Stimulated activated CD4-positive, alpha-beta T cell treated with anti-CD3 and anti-CD28 coated beads, Interleukin-15, amount 100 ng/mL, for 1 hour (primary cell): Measurements from ENCODE around the gene DTX4.

Source experiments
- DNase-seq, 2 donors: peaks; one replicate each; pipeline ENCODE4 v3.0.0-alpha.2; 2020; ENCODE audit warnings: low read depth in 1 of 2, low spot score in 1 of 2

DTX4 gene

DNA sequence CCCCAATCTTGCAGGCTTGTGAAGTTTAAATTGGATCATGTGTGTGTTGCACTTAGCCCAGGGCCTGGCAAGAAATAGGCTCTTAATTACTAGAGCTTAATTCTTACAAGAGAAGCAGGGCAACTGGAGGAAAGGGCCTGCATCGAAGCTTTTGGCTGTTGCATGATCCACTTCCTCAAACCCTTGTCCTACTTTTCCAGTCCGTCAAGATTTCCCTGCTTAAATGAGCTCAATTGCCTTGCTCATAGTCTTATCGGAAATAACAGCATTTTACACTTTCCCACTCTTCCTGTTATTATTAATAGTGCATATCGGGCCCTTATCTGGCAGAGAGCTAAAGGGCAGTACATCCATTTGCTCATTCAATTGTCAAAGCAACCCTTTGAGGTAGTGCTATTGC, 18.1 kb downstream of the DTX4 start:
- no peak for DNase-seq

DNA sequence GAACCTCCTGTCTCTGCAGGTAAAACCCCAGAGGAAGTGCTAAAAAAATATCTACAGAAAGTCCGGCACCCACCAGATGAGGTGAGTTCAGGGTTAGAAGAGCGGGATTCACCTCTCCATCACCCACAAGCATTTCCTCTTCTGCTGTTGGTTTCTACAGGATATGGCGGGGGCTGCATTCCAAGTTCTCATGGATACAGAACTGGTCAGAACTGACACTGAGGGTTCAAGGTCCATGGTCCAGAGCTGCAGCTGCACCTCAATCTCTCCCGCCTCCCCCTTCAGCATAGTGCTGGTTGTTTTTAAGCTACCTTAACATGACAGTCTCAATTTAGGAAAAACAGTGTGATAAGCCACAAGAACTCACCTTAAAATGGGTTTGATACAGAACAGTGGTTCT, 19.2 kb downstream of the DTX4 start:
- no peak for DNase-seq

DNA sequence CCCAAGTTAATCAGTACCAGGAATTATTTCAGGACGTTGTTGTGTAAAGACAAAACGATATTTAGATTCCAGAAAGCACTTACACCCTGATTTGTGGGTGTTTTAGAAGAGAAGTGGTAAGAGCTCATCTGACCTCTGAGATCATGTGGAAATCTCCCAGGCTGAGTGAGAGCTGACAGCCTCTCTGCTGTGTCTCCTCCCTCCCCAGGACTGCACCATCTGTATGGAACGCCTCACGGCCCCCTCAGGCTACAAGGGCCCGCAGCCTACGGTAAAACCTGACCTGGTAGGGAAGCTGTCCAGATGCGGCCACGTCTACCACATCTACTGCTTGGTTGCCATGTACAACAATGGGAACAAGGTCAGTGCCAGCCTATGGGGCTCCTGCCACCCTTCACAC, 20.0 kb downstream of the DTX4 start:
- DNase-seq: no peak

DNA sequence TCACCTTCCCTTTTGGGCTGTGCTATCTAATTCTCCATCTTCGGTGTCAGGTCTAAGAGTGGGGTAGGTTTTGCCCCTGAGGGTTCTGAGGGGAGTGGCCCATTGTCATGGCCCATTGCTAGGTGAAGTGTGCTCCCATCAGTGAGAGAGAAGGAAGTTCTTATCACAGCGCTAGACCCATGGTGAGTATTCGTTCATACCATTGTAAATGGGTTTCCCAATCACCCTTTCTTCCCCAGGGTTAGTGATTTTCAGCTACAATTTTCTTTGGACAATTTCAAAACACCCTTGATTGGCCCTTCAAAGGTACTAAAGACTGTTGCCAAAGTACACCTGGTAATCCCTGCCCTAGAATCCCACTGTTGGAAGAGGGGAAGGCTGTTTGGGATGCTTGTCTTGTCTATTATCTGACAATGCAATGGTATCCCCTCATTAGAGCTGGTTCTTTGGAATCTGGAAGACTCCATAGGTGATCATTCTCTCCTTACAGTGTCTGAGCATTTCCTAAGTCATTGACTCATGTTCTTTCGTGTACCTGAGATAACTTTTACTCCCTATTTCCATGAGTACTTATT, 20.6 kb downstream of the DTX4 start:
- no peak for DNase-seq

DNA sequence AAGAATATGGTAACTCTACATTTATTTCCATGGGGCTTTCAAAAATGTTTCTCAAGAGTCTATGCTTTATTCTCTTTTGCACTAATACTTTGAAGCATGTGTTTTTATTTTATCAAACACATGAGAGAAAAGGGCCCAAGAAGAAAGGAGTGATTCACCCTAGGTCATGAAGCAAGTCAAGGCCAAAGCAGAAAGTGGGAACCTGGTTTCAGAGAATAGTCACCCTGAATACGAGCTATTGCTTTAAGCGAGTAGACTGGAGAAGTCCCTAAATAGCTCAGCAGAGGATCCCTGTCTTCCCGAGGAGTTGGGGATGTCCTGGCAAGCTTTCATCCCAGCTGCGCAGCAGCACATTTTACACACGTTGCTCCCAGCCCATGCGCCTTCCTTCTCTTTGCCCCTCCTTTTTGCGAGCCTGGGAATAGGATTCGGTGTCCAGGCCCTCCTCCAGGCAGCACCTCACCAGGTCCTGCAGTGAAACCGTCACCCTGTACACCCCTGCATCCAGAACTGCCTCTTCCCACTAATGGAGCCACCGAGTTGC, 21.7 kb downstream of the DTX4 start:
- DNase-seq: no peak

DNA sequence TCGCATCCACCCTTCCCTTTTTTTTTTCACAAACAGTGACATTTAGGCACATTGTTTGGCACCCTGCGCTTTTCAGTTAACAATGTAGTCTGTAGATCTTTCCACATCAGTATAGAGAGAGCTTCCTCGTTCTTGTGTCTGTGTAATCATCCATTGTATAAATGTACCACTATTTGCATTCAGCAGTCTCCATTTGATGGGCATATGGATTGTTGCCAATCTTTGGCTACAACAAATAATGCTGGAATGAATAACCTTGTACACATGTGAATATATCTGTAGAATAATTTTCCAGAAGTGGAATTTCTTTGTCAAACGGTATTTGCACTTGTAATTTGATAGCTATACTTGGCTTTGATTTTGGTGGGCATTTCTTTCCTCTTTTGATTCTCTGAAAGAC, 23.7 kb downstream of the DTX4 start:
- DNase-seq: no peak

DNA sequence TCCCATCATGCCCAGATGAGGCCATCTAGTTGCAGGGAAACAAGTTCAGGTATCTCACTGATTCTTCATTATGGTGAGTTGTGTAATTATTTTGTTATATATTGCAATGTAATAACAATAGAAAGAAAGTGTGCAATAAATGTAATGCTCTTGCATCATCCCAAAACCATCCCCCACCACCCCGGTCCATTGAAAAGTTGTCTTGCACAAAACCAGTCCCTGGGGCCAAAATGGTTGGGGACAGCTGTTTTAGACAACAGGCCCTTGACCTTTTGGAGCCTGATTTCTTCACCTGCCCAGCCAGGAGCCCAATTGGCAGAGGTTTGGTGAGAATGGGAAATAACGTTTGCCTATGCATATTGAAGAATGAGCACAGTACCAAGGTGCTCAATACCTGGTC, 24.8 kb downstream of the DTX4 start:
- DNase-seq: no peak

DNA sequence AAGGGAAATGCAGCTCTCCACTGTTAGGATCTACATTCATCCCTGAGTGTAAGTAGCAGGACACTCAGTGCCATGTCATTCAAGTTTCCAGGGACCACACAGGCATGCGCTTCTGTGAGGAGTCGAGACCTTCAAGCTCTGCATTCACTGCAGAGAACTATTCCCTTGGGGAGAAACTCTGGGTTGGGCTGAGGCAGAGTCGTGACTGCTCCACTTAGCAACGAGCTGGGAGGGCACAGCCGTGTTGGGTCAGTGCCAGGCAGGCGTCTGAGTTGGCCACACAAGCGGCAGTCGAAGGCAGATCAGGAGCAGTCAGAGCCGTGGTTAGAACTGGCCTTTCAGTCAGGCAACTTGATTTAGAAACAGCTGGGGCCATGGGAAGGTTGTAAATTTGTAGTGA, 26.1 kb downstream of the DTX4 start:
- DNase-seq: no peak

DNA sequence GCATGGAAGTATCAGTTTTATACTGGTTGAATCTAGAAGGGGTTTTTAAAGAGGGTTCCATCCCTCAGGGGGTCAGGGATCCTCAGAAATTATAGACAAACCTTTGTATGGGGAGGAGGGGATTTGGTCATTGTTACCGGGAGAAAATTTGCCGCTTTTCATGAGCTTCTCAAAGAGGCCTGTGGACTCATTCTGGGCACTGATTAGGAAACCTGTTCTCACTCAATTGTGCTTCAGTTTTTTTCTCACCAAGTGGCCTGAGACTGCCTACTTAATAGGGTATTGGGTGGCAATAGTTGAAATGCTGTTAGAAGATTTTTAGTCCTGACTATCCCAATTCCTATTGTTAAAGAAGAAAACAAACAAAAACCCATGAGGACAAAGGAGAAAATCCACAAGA, 26.8 kb downstream of the DTX4 start:
- no peak for DNase-seq

DNA sequence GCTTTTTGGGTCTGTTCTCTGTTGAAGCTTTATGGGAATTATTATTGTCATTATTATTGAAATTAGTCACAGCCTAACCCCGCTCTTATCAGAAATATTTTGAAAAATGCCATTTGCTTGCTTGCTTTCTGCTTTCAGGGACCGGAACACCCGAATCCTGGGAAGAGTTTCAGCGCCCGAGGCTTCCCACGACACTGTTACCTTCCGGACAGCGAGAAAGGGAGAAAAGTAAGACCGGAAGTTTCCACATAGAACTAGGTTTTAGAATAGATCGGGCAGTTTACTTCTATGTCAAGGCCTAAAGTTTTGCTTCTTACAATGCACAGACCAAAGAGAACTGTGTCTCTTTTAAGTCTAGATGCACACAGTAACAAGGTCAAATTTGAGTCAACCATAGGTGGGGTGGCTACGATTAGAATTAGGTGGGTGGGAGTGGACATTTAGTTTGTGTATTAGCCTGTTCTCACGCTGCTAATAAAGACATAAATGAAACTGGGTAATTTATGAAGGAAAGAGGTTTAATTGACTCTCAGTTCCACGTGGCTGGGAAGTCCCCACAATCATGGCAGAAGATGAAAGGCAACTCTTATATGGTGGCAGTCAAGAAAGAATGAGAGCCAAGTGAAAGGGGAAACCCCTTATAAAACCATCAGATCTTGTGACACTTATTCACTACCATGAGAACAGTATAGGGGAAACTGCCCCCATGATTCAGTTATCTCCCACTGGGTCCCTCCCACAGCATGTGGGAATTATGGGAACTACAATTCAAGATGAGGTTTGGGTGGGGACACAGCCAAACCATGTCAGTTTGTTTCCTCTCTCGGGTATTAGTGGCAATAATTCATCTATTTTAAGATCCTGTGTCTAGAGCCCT, 27.9 kb downstream of the DTX4 start:
- DNase-seq: no peak

DNA sequence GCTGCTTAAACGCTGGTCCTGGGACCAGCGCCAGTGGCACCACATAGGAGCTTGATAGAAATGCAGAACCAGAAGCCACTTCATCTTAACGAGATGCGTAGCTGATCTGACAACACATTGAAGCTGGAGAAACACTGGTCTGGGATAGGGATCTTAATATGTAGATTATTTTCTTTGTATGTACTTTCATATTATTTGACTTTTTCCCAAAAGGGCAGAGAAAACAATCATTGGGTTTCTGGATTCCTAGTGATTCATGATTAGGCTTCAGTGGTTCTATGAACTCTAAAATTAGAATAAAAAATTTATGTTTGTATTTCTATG, 28.5 kb downstream of the DTX4 start:
- DNase-seq: no peak

DNA sequence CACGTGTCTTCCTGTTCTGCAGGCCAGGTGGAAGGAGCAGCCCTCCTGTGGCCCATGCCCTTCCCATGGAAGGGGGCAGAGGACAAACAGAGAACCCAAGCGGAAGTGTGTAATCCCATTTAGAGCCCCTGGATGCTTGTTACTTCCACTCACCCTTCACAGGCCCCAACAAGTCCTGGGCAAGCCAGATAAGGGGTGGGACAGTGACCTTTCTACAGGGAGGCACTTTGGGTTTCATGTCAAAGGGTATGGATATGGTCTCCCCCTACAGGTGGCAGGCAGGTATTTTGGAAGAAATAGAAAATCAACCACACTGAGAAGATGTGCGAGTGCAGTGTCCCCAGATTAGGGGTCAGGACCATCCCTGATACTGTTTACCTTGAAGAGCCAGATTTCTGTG, 29.4 kb downstream of the DTX4 start:
- no peak for DNase-seq

DNA sequence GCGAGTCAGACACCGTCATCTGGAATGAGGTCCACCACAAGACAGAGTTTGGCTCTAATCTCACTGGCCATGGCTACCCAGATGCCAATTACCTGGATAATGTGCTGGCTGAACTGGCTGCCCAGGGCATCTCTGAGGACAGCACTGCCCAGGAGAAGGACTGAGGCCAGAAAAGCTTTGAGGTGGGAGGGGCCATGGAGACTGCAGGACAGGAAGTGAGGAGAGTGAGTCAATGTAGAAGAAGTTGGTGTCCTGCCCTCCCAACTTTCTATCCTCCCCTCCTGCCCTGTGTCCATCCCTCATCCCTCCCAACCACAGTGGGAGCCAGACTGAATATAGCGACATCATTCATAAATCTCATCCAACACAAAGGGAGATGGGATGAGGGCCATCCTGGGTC, 32.8 kb downstream of the DTX4 start:
- no peak for DNase-seq

DNA sequence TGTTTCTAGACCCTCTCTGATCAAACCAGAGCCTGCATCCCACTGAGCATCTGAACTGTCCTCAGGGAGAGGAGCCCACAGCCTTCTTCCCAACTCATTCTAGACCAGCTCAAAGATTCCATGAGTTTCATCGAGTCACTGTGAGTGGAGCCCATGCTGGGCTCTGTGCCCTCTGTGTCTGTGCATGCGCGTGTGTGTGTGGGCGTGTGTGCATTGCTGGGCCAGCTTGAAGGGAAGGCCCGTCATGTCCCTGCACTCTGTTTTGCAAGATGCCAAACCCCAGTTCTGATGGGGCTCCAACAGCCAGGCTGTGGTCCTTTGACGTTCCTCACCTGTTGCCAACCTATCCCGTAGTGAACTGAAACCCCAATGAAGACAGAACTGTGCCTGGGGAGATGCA, 33.7 kb downstream of the DTX4 start:
- DNase-seq: no peak

DNA sequence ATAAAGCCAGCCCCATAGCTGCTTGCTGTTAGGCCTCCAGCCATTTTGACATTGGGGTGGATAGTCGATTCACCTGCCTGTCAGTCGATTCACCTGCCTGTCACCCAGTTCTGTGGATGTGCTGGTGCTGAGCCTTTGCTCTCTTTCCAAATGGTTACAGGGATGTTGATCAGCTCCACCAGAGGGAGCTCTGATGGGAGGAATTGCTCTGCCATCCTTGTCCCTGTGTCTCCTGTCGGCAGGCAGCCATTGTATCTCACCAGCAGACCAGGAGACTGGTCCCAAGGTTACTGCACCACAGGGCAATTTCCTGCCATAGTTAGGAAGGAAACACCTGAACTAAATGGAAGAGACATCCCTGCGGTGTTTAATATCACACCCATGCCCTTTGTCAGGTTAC, 34.7 kb downstream of the DTX4 start:
- no peak for DNase-seq

DNA sequence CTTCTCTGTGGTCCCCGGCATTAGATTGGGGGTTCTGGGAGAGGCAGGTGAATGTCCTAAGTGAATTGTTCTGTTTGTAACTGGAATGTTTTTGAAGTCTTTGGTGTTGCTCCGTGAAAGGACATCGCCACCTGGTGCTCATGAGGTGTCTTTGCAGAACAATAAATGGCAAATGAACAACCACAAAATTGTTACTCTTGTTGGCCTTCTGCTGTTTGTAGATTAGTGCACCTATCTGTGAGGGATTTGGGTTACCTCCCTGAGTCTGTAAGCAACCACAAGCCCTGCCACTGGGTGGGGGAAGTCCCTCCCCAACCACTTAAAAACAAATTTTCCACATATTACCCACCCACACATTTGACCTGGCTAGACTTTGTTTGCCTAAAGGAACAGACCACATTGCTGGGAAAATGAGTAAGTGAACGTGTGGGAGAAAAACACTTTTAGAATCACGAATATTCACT, 36.1 kb downstream of the DTX4 start:
- DNase-seq: peak in 1 of 2 donors; percentile 16

DNA sequence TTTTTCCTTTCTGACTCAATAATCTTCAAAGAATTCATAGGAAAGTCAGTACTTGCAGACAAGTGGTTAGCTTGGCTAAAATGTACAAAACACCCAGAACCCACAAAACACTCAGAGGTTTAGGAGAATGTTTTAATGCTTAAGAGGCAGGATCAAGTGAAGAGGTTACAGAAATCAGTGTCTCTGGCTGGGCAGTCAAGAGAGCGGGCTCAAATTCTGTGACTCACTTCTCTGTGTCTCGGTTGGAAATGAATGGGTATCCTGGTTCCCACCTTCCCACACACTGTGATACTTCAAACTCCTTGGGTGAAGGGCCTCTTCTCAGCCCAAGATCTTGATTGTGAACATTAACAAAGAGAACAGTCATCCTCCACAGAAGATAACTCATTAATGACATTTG, 37.0 kb downstream of the DTX4 start:
- no peak for DNase-seq

DNA sequence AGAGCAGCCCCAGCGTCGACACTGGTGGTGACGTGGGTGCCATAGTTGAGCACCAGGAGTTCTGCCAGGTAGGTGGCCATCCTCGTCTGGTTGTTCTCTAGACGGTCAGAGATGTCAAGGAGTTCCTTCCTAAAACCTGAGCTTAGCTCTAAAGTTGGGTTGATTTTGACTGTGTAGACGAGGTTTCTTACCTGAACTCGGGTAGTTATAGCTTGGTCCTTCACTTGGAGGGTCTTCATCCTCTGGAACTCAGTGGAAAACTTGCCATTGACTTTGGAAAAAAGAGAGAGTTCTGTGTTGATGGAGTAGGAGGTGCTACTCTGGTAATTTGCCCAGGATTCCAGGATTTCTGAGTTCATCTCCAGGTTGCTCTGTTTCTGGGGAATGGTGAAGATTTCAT, 40.3 kb downstream of the DTX4 start:
- DNase-seq: no peak

DNA sequence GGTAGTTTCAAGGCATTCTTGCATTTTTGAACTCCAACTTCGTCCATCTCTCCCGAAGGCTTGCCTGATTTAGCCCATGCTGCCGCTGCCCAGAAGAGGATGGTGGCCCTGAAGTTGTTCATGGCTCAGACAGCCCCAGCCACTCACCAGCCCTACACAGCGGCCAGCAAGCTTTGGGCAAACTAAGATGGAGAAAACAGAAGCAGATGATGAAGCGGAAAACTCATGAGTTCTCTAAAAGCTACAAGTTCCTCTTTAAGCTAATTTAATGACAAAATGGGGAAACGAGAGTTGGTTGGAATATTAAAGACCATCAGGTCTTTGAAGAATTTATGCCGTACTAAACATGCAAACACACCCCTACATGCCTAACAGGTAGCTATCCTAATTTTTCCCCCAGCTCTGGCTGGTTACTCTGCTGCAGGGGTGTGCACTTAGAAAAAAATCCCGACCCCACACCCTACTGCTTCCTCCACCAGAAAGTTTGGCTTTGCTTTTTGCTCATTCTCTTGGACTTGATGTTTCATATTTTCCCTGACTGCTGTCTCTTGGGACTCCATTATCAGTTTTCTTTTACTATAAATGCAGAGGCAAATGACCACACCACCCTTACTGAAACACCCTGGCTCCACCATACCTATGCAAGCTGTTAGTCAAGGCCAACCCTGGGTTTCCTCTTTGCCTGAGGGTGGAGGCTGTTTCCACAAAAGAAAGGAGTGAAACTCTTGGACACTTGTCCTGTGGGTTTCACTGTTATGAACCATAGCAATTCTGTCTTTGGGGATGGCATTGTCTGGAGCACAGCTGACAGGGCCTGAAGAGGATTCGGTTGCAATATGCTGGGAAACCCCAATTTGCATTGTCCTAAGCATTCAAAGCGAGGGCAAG, 41.1 kb downstream of the DTX4 start, which contains the start of gene MPEG1:
Gene MPEG1 (minus strand): TSS at position 184 of the 888 bp plus-strand sequence. CDS start 62 bp downstream, at position 122.
- DNase-seq: no peak

DNA sequence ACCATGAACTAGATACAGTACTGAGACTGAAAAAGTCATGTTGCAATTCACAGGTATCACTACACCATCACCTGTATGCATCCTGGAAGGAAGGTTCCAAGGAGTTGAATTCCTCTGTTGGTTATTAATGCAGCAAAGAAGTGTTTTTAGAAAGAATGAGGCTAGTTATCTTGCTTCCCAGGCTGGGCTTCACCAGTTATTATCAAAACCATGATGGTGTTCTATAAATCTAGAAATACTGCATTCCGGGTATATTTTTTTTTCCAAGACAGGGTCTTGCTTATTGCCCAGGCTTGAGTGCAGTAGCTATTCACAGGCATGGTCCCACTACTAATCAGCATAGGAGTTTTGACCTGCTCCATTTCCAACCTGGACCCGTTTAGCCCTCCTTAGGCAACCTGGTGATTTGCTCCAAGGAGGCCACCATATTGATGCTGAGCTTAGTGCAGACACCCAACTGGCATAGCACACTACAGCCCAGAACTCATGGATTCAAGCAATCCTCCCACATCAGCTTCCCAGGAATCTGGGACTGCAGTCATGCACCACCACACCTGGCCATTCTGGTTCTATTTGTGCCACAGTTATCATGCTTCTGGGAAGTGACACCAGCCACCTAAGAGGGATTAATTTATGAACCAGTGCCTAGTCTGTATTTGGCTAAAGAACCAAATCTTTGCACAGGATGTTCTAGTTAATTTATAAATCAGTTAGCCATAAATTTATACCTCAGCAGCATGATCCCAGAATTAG, 42.4 kb downstream of the DTX4 start:
- no peak for DNase-seq
